GM18873 (cell line): ENCODE results near the gene SLC25A1.
"Not testable (repeated sequence)": the region's sequence is repeated elsewhere in the genome, so short reads cannot be mapped to it uniquely, and the experiment has no call there.

Experiments used
- ATAC-seq: cut with Tn5 transposase; IDR thresholded peaks from one replicate; pipeline ENCODE4 v1.9.1; 2021; ENCODE audit warnings: mild to moderate bottlenecking, moderate library complexity, moderate number of reproducible peaks; ENCODE audit not compliant: unreplicated experiment, low FRiP score

Gene SLC25A1

GRCh38 chr22:19169002-19169946, 9.3 kb downstream of the SLC25A1 start:
- no peak for ATAC-seq

- ATAC-seq = no peak
Measured at GRCh38 chr22:19168088-19168890, 10.2 kb downstream of the SLC25A1 start.

- no peak for ATAC-seq
Measured at GRCh38 chr22:19167106-19167869, 11.2 kb downstream of the SLC25A1 start.

GRCh38 chr22:19166421-19166820, 12.1 kb downstream of the SLC25A1 start:
- ATAC-seq = no peak

GRCh38 chr22:19164425-19164824, 14.1 kb downstream of the SLC25A1 start:
- ATAC-seq = no peak

- not testable (repeated sequence) for ATAC-seq
Measured at GRCh38 chr22:19158649-19159048, 19.9 kb downstream of the SLC25A1 start.

GRCh38 chr22:19156109-19156508, 22.4 kb downstream of the SLC25A1 start:
- not testable (repeated sequence) for ATAC-seq

GRCh38 chr22:19152942-19153883, 25.3 kb downstream of the SLC25A1 start:
- no peak for ATAC-seq

GRCh38 chr22:19151329-19152191, 27.0 kb downstream of the SLC25A1 start:
- ATAC-seq = no peak

GRCh38 chr22:19150482-19151328, 27.8 kb downstream of the SLC25A1 start:
- no peak for ATAC-seq

GRCh38 chr22:19149991-19150390, 28.5 kb downstream of the SLC25A1 start, which contains the start of gene GSC2:
Gene GSC2, minus strand, starts transcription at chr22:19150292. Its CDS starts 9 bp downstream, at chr22:19150283.
- ATAC-seq = no peak

- no peak for ATAC-seq
Measured at GRCh38 chr22:19149047-19149883, 29.3 kb downstream of the SLC25A1 start.

GRCh38 chr22:19148417-19149046, 30.0 kb downstream of the SLC25A1 start:
- ATAC-seq = no peak

GRCh38 chr22:19147195-19147780, 31.2 kb downstream of the SLC25A1 start:
- ATAC-seq = no peak

- ATAC-seq = no peak
Measured at GRCh38 chr22:19146215-19146968, 32.1 kb downstream of the SLC25A1 start.
